Endothelial cell (in vitro differentiated cells): ENCODE results near the gene CHID1. TPM values are rescaled to one million over a fixed set of nuclear protein-coding genes. Genes with fewer than 3 reads are reported as not detected.
A peak's percentile ranks its signal among the peaks of the same experiment; 100 is the strongest.

Experiments
- DNase-seq: peaks from one replicate; pipeline ENCODE4 v3.0.0; 2021; ENCODE audit warnings: low spot score
- H3K27ac Mint-ChIP-seq: one replicate; pipeline ENCODE4 v1.8.0; 2021; ENCODE audit warnings: mixed read lengths, inconsistent platforms; ENCODE audit not compliant: unreplicated experiment
- H3K27me3 Mint-ChIP-seq: one replicate; pipeline ENCODE4 v1.8.0; 2021; ENCODE audit warnings: mild to moderate bottlenecking, moderate library complexity, mixed read lengths, inconsistent platforms; ENCODE audit not compliant: unreplicated experiment
- H3K36me3 Mint-ChIP-seq: one replicate; pipeline ENCODE4 v1.8.0; 2021; ENCODE audit warnings: mild to moderate bottlenecking, low read depth, mixed read lengths, inconsistent platforms; ENCODE audit not compliant: unreplicated experiment
- H3K4me1 Mint-ChIP-seq: one replicate; pipeline ENCODE4 v1.8.0; 2021; ENCODE audit warnings: mild to moderate bottlenecking, mixed read lengths, inconsistent platforms; ENCODE audit not compliant: unreplicated experiment
- H3K4me3 Mint-ChIP-seq: one replicate; pipeline ENCODE4 v1.8.0; 2021; ENCODE audit warnings: mild to moderate bottlenecking, mixed read lengths, inconsistent platforms; ENCODE audit not compliant: unreplicated experiment
- H3K9me3 Mint-ChIP-seq: one replicate; pipeline ENCODE4 v1.8.0; 2021; ENCODE audit warnings: mixed read lengths, inconsistent platforms; ENCODE audit not compliant: unreplicated experiment
- total RNA-seq: library from RNA; stranded (reverse); fragmentation: NEBNext Ultra II Directional; extraction: Animal tissue kit (Norgen Biotek cat#: 25700); gene quantifications from one replicate; pipeline ENCODE4 v1.2.1, GENCODE V29; 2021; ENCODE audit not compliant: unreplicated experiment
- TF ChIP-seq, protein P1 (sequence below): fragments of 200-600 bp; sonication (generic); IDR thresholded peaks from one replicate; pipeline ENCODE4 v1.5.0; 2021; ENCODE audit warnings: antibody characterized with exemption; ENCODE audit not compliant: unreplicated experiment

CHID1 gene
- total RNA-seq, 1 donor from 2014 or later: 69.3 TPM

- no peak for DNase-seq
- H3K4me3 Mint-ChIP-seq: peak overlapping the region; percentile 34
- no peaks in the 10 kb centered on the region for H3K9me3 Mint-ChIP-seq
- H3K36me3 Mint-ChIP-seq: peaks cover 29% of the 10 kb centered on the region
- H3K27me3 Mint-ChIP-seq: peaks cover 7% of the 10 kb centered on the region
- TF ChIP-seq, protein P1, sequence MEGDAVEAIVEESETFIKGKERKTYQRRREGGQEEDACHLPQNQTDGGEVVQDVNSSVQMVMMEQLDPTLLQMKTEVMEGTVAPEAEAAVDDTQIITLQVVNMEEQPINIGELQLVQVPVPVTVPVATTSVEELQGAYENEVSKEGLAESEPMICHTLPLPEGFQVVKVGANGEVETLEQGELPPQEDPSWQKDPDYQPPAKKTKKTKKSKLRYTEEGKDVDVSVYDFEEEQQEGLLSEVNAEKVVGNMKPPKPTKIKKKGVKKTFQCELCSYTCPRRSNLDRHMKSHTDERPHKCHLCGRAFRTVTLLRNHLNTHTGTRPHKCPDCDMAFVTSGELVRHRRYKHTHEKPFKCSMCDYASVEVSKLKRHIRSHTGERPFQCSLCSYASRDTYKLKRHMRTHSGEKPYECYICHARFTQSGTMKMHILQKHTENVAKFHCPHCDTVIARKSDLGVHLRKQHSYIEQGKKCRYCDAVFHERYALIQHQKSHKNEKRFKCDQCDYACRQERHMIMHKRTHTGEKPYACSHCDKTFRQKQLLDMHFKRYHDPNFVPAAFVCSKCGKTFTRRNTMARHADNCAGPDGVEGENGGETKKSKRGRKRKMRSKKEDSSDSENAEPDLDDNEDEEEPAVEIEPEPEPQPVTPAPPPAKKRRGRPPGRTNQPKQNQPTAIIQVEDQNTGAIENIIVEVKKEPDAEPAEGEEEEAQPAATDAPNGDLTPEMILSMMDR: no peak
- H3K27ac Mint-ChIP-seq: no peak overlapping the region
- peaks cover 10% of the 10 kb centered on the region for H3K4me1 Mint-ChIP-seq
These were observed 4.7 kb downstream of the CHID1 start for GRCh38 chr11:905952-906351.

- H3K36me3 Mint-ChIP-seq: peaks cover 29% of the 10 kb centered on the region
- no peaks in the 10 kb centered on the region for H3K9me3 Mint-ChIP-seq
- TF ChIP-seq, protein P1: no peak
- H3K4me1 Mint-ChIP-seq: peaks cover 8% of the 10 kb centered on the region
- peaks cover 7% of the 10 kb centered on the region for H3K27me3 Mint-ChIP-seq
- no peak overlapping the region for H3K4me3 Mint-ChIP-seq
- no peak for DNase-seq
- peak overlapping the region; percentile 36 for H3K27ac Mint-ChIP-seq
These were observed 6.2 kb downstream of the CHID1 start for GRCh38 chr11:904380-904779.

- Mint-ChIP-seq H3K27ac (peak overlapping the region; percentile 0), H3K36me3 (peaks cover 25% of the 10 kb centered on the region), H3K27me3 (peaks cover 9% of the 10 kb centered on the region), H3K4me1 (no peaks in the 10 kb centered on the region), H3K9me3 (no peaks in the 10 kb centered on the region), H3K4me3 (peak overlapping the region; percentile 11)
- TF ChIP-seq, protein P1: no peak
- no peak for DNase-seq
These were observed 9.1 kb downstream of the CHID1 start for GRCh38 chr11:901452-902061.

DNA sequence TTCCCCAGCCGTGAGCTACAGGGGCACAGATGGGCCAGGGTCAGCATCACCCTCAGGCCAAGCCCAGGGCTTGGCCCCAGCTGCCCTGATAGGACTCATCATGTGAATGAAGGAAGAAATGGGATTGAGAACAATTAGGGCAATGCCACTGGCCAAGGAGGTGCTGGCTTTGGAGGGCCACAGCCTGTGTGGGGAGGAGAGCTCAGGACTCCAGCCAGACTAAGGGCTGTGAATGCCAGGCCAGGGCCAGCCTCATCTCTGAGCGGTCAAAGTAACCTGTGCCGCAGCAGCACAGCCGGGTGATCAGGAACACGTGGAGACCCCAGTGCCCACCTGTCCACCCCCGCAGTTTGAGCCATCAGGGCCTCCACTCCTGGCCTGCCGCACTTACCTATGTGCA is 10.1 kb downstream of the CHID1 start:
- no peaks in the 10 kb centered on the region for H3K4me1 Mint-ChIP-seq
- H3K4me3 Mint-ChIP-seq: no peak overlapping the region
- peaks cover 14% of the 10 kb centered on the region for H3K27me3 Mint-ChIP-seq
- H3K9me3 Mint-ChIP-seq: no peaks in the 10 kb centered on the region
- H3K36me3 Mint-ChIP-seq: peaks cover 25% of the 10 kb centered on the region
- TF ChIP-seq, protein P1: no peak
- H3K27ac Mint-ChIP-seq: no peak overlapping the region
- no peak for DNase-seq

- Mint-ChIP-seq H3K4me3 (no peak overlapping the region), H3K36me3 (peaks cover 25% of the 10 kb centered on the region)
These were observed 10.9 kb downstream of the CHID1 start for GRCh38 chr11:899724-900123.

More at GRCh38 chr11:899724-900123, 10.9 kb downstream of the CHID1 start:
- TF ChIP-seq, protein P1: no peak
- no peaks in the 10 kb centered on the region for H3K4me1 Mint-ChIP-seq
- no peaks in the 10 kb centered on the region for H3K9me3 Mint-ChIP-seq
- peaks cover 14% of the 10 kb centered on the region for H3K27me3 Mint-ChIP-seq
- H3K27ac Mint-ChIP-seq: no peak overlapping the region
- DNase-seq: no peak
